Activated CD4-positive, alpha-beta T cell treated with anti-CD3 and anti-CD28 coated beads, Interleukin-2, amount 50 U/mL, for 16 hours (primary cell): ENCODE measurements around the gene YTHDF1.
A peak's percentile ranks its signal among the peaks of the same experiment; 100 is the strongest.

ENCODE experiments used
- DNase-seq: peaks from one replicate; pipeline ENCODE4 v3.0.0-alpha.2; 2020

Gene YTHDF1

GRCh38 chr20:63183422-63184146, 32.3 kb downstream of the YTHDF1 start:
- DNase-seq, result peak; percentile 52

- no peak for DNase-seq
These were observed 33.0 kb downstream of the YTHDF1 start for GRCh38 chr20:63182946-63183415.

GRCh38 chr20:63182425-63182824, 33.5 kb downstream of the YTHDF1 start:
- DNase-seq, result no peak

GRCh38 chr20:63181226-63181625, 34.7 kb downstream of the YTHDF1 start:
- no peak for DNase-seq

- no peak for DNase-seq
These were observed 35.3 kb downstream of the YTHDF1 start for GRCh38 chr20:63180569-63181185.

- no peak for DNase-seq
These were observed 36.0 kb downstream of the YTHDF1 start for GRCh38 chr20:63179687-63180568.

GRCh38 chr20:63178889-63179686, 36.8 kb downstream of the YTHDF1 start:
- DNase-seq, result peak; percentile 59

- no peak for DNase-seq
These were observed 37.5 kb downstream of the YTHDF1 start for GRCh38 chr20:63178446-63178820.

- DNase-seq, result no peak
These were observed 38.0 kb downstream of the YTHDF1 start for GRCh38 chr20:63177785-63178445.

- DNase-seq, result peak; percentile 23
These were observed 38.7 kb downstream of the YTHDF1 start for GRCh38 chr20:63177134-63177784.

- DNase-seq, result no peak
These were observed 39.4 kb downstream of the YTHDF1 start for GRCh38 chr20:63176427-63177133.

- DNase-seq, result no peak
These were observed 39.9 kb downstream of the YTHDF1 start for GRCh38 chr20:63176034-63176426.

- DNase-seq, result no peak
These were observed 40.7 kb downstream of the YTHDF1 start for GRCh38 chr20:63175038-63175895.

- no peak for DNase-seq
These were observed 41.5 kb downstream of the YTHDF1 start for GRCh38 chr20:63174309-63175037.

GRCh38 chr20:63173552-63174191, 42.3 kb downstream of the YTHDF1 start:
- no peak for DNase-seq

GRCh38 chr20:63172726-63173125, 43.2 kb downstream of the YTHDF1 start:
- DNase-seq, result peak; percentile 6

GRCh38 chr20:63171991-63172390, 43.9 kb downstream of the YTHDF1 start:
- DNase-seq, result no peak

- no peak for DNase-seq
These were observed 46.2 kb downstream of the YTHDF1 start for GRCh38 chr20:63169681-63170080.

- no peak for DNase-seq
These were observed 47.1 kb downstream of the YTHDF1 start for GRCh38 chr20:63168861-63169260.
